Tibial nerve (tissue), 4 donors: ENCODE measurements around the gene CMTM8. TPM values are rescaled to one million over a fixed set of nuclear protein-coding genes. Genes with fewer than 3 reads are reported as not detected.

Source experiments
- DNase-seq, 2 donors: peaks; one replicate each; pipeline ENCODE4 v3.0.0-alpha.2; 2019; ENCODE audit warnings: low spot score in 2 of 2
- H3K27ac ChIP-seq, 4 donors: fragments of 200-600 bp; sonication (generic) in 3 of 4; one replicate each; pipeline ENCODE4 v1.5.1; 2017 to 2019; ENCODE audit warnings: mild to moderate bottlenecking in 1 of 4
- H3K27me3 ChIP-seq, 2 donors: fragments of 200-600 bp; sonication (generic) in 1 of 2; one replicate each; pipeline versions ENCODE4 v1.5.1 to v1.6.0; 2017 to 2019
- H3K36me3 ChIP-seq, 3 donors: fragments of 200-600 bp; sonication (generic); one replicate each; pipeline ENCODE4 v1.5.1; 2018 to 2019
- H3K4me1 ChIP-seq, 4 donors: fragments of 200-600 bp; sonication (generic) in 3 of 4; one replicate each; pipeline ENCODE4 v1.5.1; 2017 to 2019
- H3K4me3 ChIP-seq, 4 donors: fragments of 200-600 bp; sonication (generic) in 3 of 4; one replicate each; pipeline ENCODE4 v1.5.1; 2017 to 2019; ENCODE audit warnings: mild to moderate bottlenecking in 1 of 4, moderate library complexity in 1 of 4
- H3K9me3 ChIP-seq, 4 donors: fragments of 200-600 bp; sonication (generic) in 3 of 4; one replicate each; pipeline ENCODE4 v1.5.1; 2017 to 2019
- EP300 ChIP-seq, 2 donors: sonication (generic); formaldehyde crosslinking; IDR thresholded peaks; one replicate each; pipeline ENCODE4 v1.6.1; 2017; ENCODE audit warnings: antibody characterized with exemption in 2 of 2, mild to moderate bottlenecking in 1 of 2
- POLR2A ChIP-seq, 2 donors: fragments of 450-650 bp; IDR thresholded peaks; one replicate each; pipeline ENCODE4 v1.6.1; 2017; ENCODE audit warnings: antibody characterized with exemption in 2 of 2, mild to moderate bottlenecking in 2 of 2, moderate library complexity in 2 of 2
- WGBS, 2 donors: methylation state at CpG; one replicate each; pipeline ENCODE4 v1.1.5; 2018; 5-methylcytosine and 5-hydroxymethylcytosine counted together
- total RNA-seq, 4 donors: library from RNA; depleted of rRNA; stranded (reverse); fragments of >200 nt; gene quantifications; one replicate each; pipeline ENCODE4 v1.1.0, GENCODE V29; 2016
- TF ChIP-seq, protein P1 (sequence below), 5 experiments: fragments of 200-600 bp in 3 of 5; fragments of 450-650 bp in 2 of 5; sonication (generic) in 3 of 5; IDR thresholded peaks; one replicate each; pipeline ENCODE4 v1.5.1; 2016 to 2019; ENCODE audit warnings: antibody characterized with exemption in 5 of 5, mild to moderate bottlenecking in 3 of 5, moderate library complexity in 2 of 5

The CMTM8 gene
- total RNA-seq, 4 donors from 2014 or later, result 2.9 to 8.4 (median 7.3) TPM

DNA sequence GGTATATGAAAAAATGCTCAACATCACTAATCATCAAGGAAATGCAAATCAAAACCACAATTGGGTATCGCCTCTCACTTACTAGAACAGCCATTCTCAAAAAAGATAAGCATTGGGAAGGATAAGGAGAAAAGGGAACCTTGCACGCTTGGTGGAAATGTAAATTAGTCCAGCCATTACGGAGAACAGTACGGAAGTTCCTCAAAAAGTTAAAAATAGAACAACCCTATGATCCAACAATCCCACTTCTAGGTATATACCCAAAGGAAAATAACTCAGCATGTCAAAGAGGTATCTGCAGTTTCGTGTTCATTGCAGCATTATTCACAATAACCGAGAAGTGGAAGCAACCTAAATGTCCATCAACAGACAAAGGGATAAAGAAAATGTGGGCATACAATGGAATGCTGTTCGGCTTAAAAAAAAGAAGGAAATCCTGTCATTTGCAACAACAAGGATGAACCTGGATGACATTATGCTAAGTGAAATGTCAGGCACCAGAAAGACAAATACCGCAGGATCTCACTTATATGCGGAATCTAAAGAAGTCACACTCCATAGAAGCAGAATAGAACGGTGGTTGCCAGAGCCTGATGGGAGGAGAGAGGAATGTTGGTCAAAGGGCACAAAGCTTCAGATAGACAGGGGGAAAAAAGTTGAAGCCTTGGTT is 141.5 kb downstream of the CMTM8 start:
- WGBS, 2 donors, result 69 to 70% methylated on average over 10 of the region's 10 CpGs

GRCh38 chr3:32381922-32382321 is 143.4 kb downstream of the CMTM8 start:
- DNase-seq, result no peak
- WGBS, 2 donors, result 62 to 63% methylated on average over 7 of the region's 7 CpGs
- no peak for TF ChIP-seq POLR2A (IDR thresholded peaks at IDR 0.05)
- TF ChIP-seq, protein P1, sequence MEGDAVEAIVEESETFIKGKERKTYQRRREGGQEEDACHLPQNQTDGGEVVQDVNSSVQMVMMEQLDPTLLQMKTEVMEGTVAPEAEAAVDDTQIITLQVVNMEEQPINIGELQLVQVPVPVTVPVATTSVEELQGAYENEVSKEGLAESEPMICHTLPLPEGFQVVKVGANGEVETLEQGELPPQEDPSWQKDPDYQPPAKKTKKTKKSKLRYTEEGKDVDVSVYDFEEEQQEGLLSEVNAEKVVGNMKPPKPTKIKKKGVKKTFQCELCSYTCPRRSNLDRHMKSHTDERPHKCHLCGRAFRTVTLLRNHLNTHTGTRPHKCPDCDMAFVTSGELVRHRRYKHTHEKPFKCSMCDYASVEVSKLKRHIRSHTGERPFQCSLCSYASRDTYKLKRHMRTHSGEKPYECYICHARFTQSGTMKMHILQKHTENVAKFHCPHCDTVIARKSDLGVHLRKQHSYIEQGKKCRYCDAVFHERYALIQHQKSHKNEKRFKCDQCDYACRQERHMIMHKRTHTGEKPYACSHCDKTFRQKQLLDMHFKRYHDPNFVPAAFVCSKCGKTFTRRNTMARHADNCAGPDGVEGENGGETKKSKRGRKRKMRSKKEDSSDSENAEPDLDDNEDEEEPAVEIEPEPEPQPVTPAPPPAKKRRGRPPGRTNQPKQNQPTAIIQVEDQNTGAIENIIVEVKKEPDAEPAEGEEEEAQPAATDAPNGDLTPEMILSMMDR (IDR thresholded peaks at IDR 0.05), result no peak
- no peak for TF ChIP-seq EP300 (IDR thresholded peaks at IDR 0.05)

More for the DNA sequence above, 141.5 kb downstream of the CMTM8 start:
- peaks cover 0 to 10% (median 5%) of the 10 kb centered on the region in 4 donors for H3K4me1 ChIP-seq
- H3K36me3 ChIP-seq, result no peaks in the 10 kb centered on the region
- H3K27me3 ChIP-seq, result no peaks in the 10 kb centered on the region
- H3K27ac ChIP-seq, result no peak overlapping the region
- H3K4me3 ChIP-seq, result no peak overlapping the region
- H3K9me3 ChIP-seq, result no peaks in the 10 kb centered on the region
- DNase-seq, result no peak
- no peak for TF ChIP-seq EP300 (IDR thresholded peaks at IDR 0.05)
- TF ChIP-seq, protein P1 (IDR thresholded peaks at IDR 0.05), result no peak
- TF ChIP-seq POLR2A (IDR thresholded peaks at IDR 0.05), result no peak

DNA sequence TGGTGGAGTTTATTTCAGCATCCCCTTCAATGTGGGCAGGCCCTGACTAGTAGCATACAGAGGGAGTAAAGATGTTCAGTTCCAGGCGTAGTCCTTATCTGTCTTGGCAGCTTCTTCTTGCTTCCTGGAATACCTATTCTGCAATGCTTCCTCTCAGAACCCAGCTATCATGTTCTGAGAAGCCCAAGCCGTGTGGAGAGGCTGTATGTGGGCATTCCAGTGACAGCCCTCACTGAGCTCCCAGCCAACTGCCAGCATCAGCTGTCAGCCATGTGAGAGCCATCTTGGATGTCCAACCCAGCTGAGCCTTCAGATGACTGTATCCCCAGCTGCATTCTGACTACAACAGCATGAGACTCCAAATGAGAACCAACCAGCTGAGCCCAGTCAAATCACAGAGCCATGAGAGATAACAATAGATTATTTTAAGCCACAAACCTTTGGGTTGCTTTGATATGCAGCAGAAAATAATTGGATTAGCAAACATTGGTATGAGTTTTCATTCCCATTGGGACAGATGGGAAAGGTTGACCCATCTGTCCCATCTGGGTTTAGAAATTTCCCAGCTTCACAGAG is 144.7 kb downstream of the CMTM8 start:
- Histone ChIP-seq H3K27me3 (no peaks in the 10 kb centered on the region), H3K36me3 (no peaks in the 10 kb centered on the region), H3K4me3 (no peak overlapping the region), H3K27ac (no peak overlapping the region), H3K9me3 (no peaks in the 10 kb centered on the region), H3K4me1 (peaks cover 0 to 4% (median 0%) of the 10 kb centered on the region in 4 donors)
- 91 to 96% methylated on average over 2 of the region's 2 CpGs for WGBS, 2 donors
- TF ChIP-seq POLR2A (IDR thresholded peaks at IDR 0.05) (no peak), EP300 (IDR thresholded peaks at IDR 0.05) (no peak)
- TF ChIP-seq, protein P1 (IDR thresholded peaks at IDR 0.05), result no peak
- no peak for DNase-seq

More at GRCh38 chr3:32381922-32382321, 143.4 kb downstream of the CMTM8 start:
- peaks cover 0 to 4% (median 0%) of the 10 kb centered on the region in 4 donors for H3K4me1 ChIP-seq
- no peak overlapping the region for H3K4me3 ChIP-seq
- no peaks in the 10 kb centered on the region for H3K9me3 ChIP-seq
- H3K27ac ChIP-seq, result no peak overlapping the region
- no peaks in the 10 kb centered on the region for H3K36me3 ChIP-seq
- H3K27me3 ChIP-seq, result no peaks in the 10 kb centered on the region

GRCh38 chr3:32384938-32385337 is 146.5 kb downstream of the CMTM8 start:
- WGBS, 2 donors, result 36 to 46% methylated on average over 5 of the region's 5 CpGs
- Histone ChIP-seq H3K36me3 (no peaks in the 10 kb centered on the region), H3K27ac (no peak overlapping the region)

More at GRCh38 chr3:32384938-32385337, 146.5 kb downstream of the CMTM8 start:
- H3K4me1 ChIP-seq, result peaks cover 0 to 4% (median 0%) of the 10 kb centered on the region in 4 donors
- no peaks in the 10 kb centered on the region for H3K9me3 ChIP-seq
- DNase-seq, result no peak
- H3K4me3 ChIP-seq, result no peak overlapping the region
- TF ChIP-seq EP300 (IDR thresholded peaks at IDR 0.05), result no peak
- no peak for TF ChIP-seq POLR2A (IDR thresholded peaks at IDR 0.05)
- TF ChIP-seq, protein P1 (IDR thresholded peaks at IDR 0.05), result no peak
- no peaks in the 10 kb centered on the region for H3K27me3 ChIP-seq
